GM12878 (cell line): ENCODE measurements around the gene KLHL3. TPM values are rescaled to one million over a fixed set of nuclear protein-coding genes. Genes with fewer than 3 reads are reported as not detected.

Source experiments
- ATAC-seq: fragments of 200-7000 bp; cut with Tn5 transposase; 3 replicates; pipeline ENCODE4 v1.9.1; 2020; ENCODE audit warnings: mild to moderate bottlenecking, moderate library complexity
- BruUV-seq: library from RNA; stranded (reverse); fragments of 400-500 nt; replicated peaks from 2 replicates; lab custom pipeline; 2021; lab: Mats Ljungman, UMichigan
- CTCF ChIA-PET: fragments of 300-600 bp; sonication (Branson Sonifier 250); formaldehyde crosslinking; extraction: SDS; loops from one replicate; lab custom pipeline; 2021; ENCODE audit warnings: inconsistent platforms; lab: Yijun Ruan, JAX
- POLR2A ChIA-PET: fragments of 350-600 bp; formaldehyde crosslinking; extraction: SDS; loops from one replicate; lab custom pipeline; 2021; ENCODE audit warnings: inconsistent platforms; lab: Charles Lee
- RAD21 ChIA-PET: fragments of 300-600 bp; sonication (Branson Sonifier 250); formaldehyde crosslinking; loops from one replicate; lab custom pipeline; 2023; ENCODE audit warnings: antibody characterized with exemption; ENCODE audit not compliant: unreplicated experiment; lab: Charles Lee
- SMC1A ChIA-PET: fragments of 300-600 bp; sonication (Branson Sonifier 250); formaldehyde crosslinking; loops from one replicate; lab custom pipeline; 2023; ENCODE audit not compliant: unreplicated experiment, uncharacterized antibody; lab: Charles Lee
- DNase-seq: peaks from one replicate; pipeline ENCODE4 v3.0.0-alpha.2; 2011; ENCODE audit warnings: low read depth, low spot score
- FAIRE-seq: peaks from 3 replicates; lab custom pipeline; 2011; peaks lifted over from hg19 to GRCh38; lab: Jason Lieb, UNC
- H2AFZ ChIP-seq: 2 replicates; pipeline ENCODE4 v1.6.0; 2011; ENCODE audit warnings: low read depth, low read length, control low read depth; ENCODE audit not compliant: control insufficient read depth
- H3K27ac ChIP-seq: 2 replicates; pipeline ENCODE4 v1.5.1; 2011; ENCODE audit warnings: control low read depth; ENCODE audit not compliant: control insufficient read depth, insufficient read depth
- H3K27me3 ChIP-seq, 2 experiments: replicated peaks in 1 of 2; 2 replicates each; pipeline versions ENCODE4 v1.6.0 to v1.6.1; 2011; ENCODE audit warnings: low read length in 1 of 2; ENCODE audit not compliant: control insufficient read depth in 2 of 2, insufficient read depth in 2 of 2
- H3K36me3 ChIP-seq, 2 experiments: 2 replicates each; pipeline ENCODE4 v1.5.1; 2011; ENCODE audit warnings: low read length in 1 of 2; ENCODE audit not compliant: control insufficient read depth in 2 of 2, insufficient read depth in 2 of 2
- H3K4me1 ChIP-seq: 2 replicates; pipeline ENCODE4 v1.6.1; 2011; ENCODE audit warnings: mild to moderate bottlenecking, low read length, moderate library complexity, mixed read lengths; ENCODE audit not compliant: control insufficient read depth, insufficient read depth
- H3K4me2 ChIP-seq: 2 replicates; pipeline ENCODE4 v1.6.0; 2011; ENCODE audit warnings: control low read depth; ENCODE audit not compliant: control insufficient read depth, insufficient read depth
- H3K4me3 ChIP-seq: fragments of 200-600 bp; sonication (generic); 2 replicates; pipeline ENCODE4 v1.5.1; 2016
- H3K79me2 ChIP-seq: 2 replicates; pipeline ENCODE4 v1.6.0; 2011; ENCODE audit warnings: low read length; ENCODE audit not compliant: control insufficient read depth, insufficient read depth
- H3K9ac ChIP-seq: 2 replicates; pipeline ENCODE4 v1.8.0; 2011; ENCODE audit warnings: low read length, control low read depth, mixed read lengths; ENCODE audit not compliant: control insufficient read depth, insufficient read depth
- H3K9me3 ChIP-seq: replicated peaks from 3 replicates; pipeline ENCODE4 v1.5.1; 2011; ENCODE audit warnings: mild to moderate bottlenecking, low read length; ENCODE audit not compliant: control insufficient read depth, insufficient read depth
- H4K20me1 ChIP-seq: 2 replicates; pipeline ENCODE4 v1.6.0; 2011; ENCODE audit not compliant: control insufficient read depth, insufficient read depth
- CEBPB ChIP-seq, 2 experiments: fragments of 150-350 bp in 1 of 2; IDR thresholded peaks; 2 replicates each; pipeline ENCODE4 v1.6.1; 2012 to 2014; ENCODE audit warnings: low read depth in 2 of 2, low read length in 2 of 2, borderline replicate concordance in 1 of 2, inconsistent platforms in 1 of 2
- ETV6 ChIP-seq, 2 experiments: fragments of 450-650 bp in 1 of 2; IDR thresholded peaks in 1 of 2; conservative IDR thresholded peaks in 1 of 2; 2 replicates each; pipeline ENCODE4 v1.6.1; 2014; ENCODE audit warnings: antibody characterized with exemption in 1 of 2, borderline replicate concordance in 1 of 2, low read depth in 1 of 2, mild to moderate bottlenecking in 1 of 2, moderate library complexity in 1 of 2
- FOXM1 ChIP-seq: IDR thresholded peaks from 2 replicates; pipeline ENCODE4 v1.6.1; 2012; ENCODE audit warnings: low read depth, mild to moderate bottlenecking, inconsistent platforms, low read length, moderate library complexity
- HDGF ChIP-seq: fragments of 450-650 bp; IDR thresholded peaks from 2 replicates; pipeline ENCODE4 v1.6.1; 2016; ENCODE audit warnings: antibody characterized with exemption
- NR2C2 ChIP-seq: IDR thresholded peaks from 2 replicates; pipeline ENCODE4 v1.6.1; 2011; ENCODE audit warnings: borderline replicate concordance, low read depth; ENCODE audit not compliant: control insufficient read depth, insufficient read length
- PAX5 ChIP-seq: IDR thresholded peaks from 2 replicates; pipeline ENCODE4 v1.6.1; 2011; ENCODE audit warnings: low read depth, low read length, borderline replicate concordance
- POLR2AphosphoS5 ChIP-seq: IDR thresholded peaks from 2 replicates; pipeline ENCODE4 v1.6.1; 2011; ENCODE audit warnings: mild to moderate bottlenecking, low read length, inconsistent platforms
- RAD21 ChIP-seq: IDR thresholded peaks from 2 replicates; pipeline ENCODE4 v1.6.1; 2011; ENCODE audit warnings: mild to moderate bottlenecking, low read depth, low read length, moderate library complexity; ENCODE audit not compliant: insufficient read depth
- SREBF2 ChIP-seq: IDR thresholded peaks from 2 replicates; pipeline ENCODE4 v1.6.1; 2012; ENCODE audit warnings: mild to moderate bottlenecking, low read length
- SRF ChIP-seq, 2 experiments: IDR thresholded peaks; 2 replicates each; pipeline ENCODE4 v1.6.1; 2011; ENCODE audit warnings: low read depth in 2 of 2, low read length in 2 of 2, mild to moderate bottlenecking in 1 of 2, moderate library complexity in 1 of 2
- STAT1 ChIP-seq: fragments of 450-650 bp; conservative IDR thresholded peaks from 2 replicates; pipeline ENCODE4 v1.6.1; 2014; ENCODE audit warnings: antibody characterized with exemption, mild to moderate bottlenecking
- TBL1XR1 ChIP-seq: IDR thresholded peaks from 2 replicates; pipeline ENCODE4 v1.6.1; 2012; ENCODE audit warnings: low read depth, low read length, improper control_type of control experiment
- ZSCAN29 ChIP-seq: fragments of 450-650 bp; IDR thresholded peaks from 2 replicates; pipeline ENCODE4 v1.6.1; 2017; ENCODE audit warnings: mild to moderate bottlenecking, moderate library complexity
- WGBS: methylation state at CpG from one replicate; pipeline ENCODE4 v1.1.6; 2016; ENCODE audit warnings: low lambda C conversion rate; ENCODE audit not compliant: insufficient replicate concordance, insufficient coverage; ENCODE audit errors: missing lambda C conversion rate; 5-methylcytosine and 5-hydroxymethylcytosine counted together
- in situ Hi-C: fragments of 300-500 bp; cut with MboI; formaldehyde crosslinking; loops from 9 replicates; pipeline ENCODE4 v1.14.3; 2018; ENCODE audit warnings: mixed read lengths
- intact Hi-C: fragments of 100-400 bp; cut with micrococcal nuclease; formaldehyde crosslinking; loops from one replicate; pipeline ENCODE4 v1.14.2; 2022; ENCODE audit not compliant: unreplicated experiment
- polyA plus RNA-seq, 11 experiments: library from polyadenylated mRNA; depleted of rRNA in 4 of 11; unstranded in 6 of 11; stranded (reverse) in 5 of 11; fragments of >200 nt; fragmentation: Nextera tagmentation in 4 of 11; fragmentation: Illumina TruSeq in 1 of 11; extraction: Ambion mirVana in 4 of 11; extraction: Trizol in 1 of 11; gene quantifications; 1 replicate in 1 of 11; 2 replicates in 10 of 11; pipeline versions ENCODE4 v1.2.1 to v1.2.3, GENCODE V29; 2011 to 2016; ENCODE audit warnings: inconsistent platforms in 2 of 11, missing spikeins in 2 of 11, low read depth in 1 of 11
- total RNA-seq, 4 experiments: library from RNA; depleted of rRNA in 3 of 4; stranded (reverse); fragments of >200 nt in 3 of 4; fragmentation: Illumina TruSeq in 1 of 4; extraction: Trizol in 1 of 4; gene quantifications; 2 replicates each; pipeline versions ENCODE4 v1.2.1 to v1.2.3, GENCODE V29; 2013 to 2021
- TF ChIP-seq, protein P1 (sequence below): fragments of 450-650 bp; IDR thresholded peaks from 2 replicates; pipeline ENCODE4 v1.6.1; 2016; ENCODE audit warnings: mild to moderate bottlenecking
- TF ChIP-seq, protein P2 (sequence below): fragments of 450-650 bp; formaldehyde crosslinking; IDR thresholded peaks from 2 replicates; pipeline ENCODE4 v1.5.0; 2022; ENCODE audit warnings: mild to moderate bottlenecking, missing genetic modification characterization

KLHL3 gene
- total and polyA plus RNA-seq, 10 of the 15 experiments (the other 5 are each of a cell fraction or from before 2014, with no cell fraction given) = 1.7 to 11.7 (median 5.6) TPM

GRCh38 chr5:137575211-137575610 lies 160.7 kb downstream of the KLHL3 start:
- ATAC-seq = no peak
- no peak overlapping the region for H3K4me2 ChIP-seq
- RAD21 ChIA-PET = no interaction called here
- DNase-seq = no peak
- H4K20me1 ChIP-seq = no peaks in the 10 kb centered on the region
- H3K4me3 ChIP-seq = no peak overlapping the region
- CTCF ChIA-PET = no interaction called here
- H3K9ac ChIP-seq = no peak overlapping the region
- H3K9me3 ChIP-seq = no peaks in the 10 kb centered on the region; the same call in 2 of the 3 replicates
- SMC1A ChIA-PET = interaction anchor here (1.1 kb wide), 1 partner anchor 13 kb away, joined by 3 read pairs; no protein-coding TSS in a partner anchor
- no TSS peak for BruUV-seq
- no peaks in the 10 kb centered on the region for H3K36me3 ChIP-seq
- TF ChIP-seq STAT1 (no peak), ZSCAN29 (no peak), POLR2AphosphoS5 (no peak), FOXM1 (no peak), CEBPB (IDR thresholded peaks at IDR 0.05; ENCODE audit: borderline replicate concordance in 1 of 2, low read depth in 2 of 2, low read length in 2 of 2) (no peak), SREBF2 (no peak), PAX5 (no peak)
- 24% methylated on average over 3 of the region's 3 CpGs for WGBS
- no peak overlapping the region for H2AFZ ChIP-seq
- POLR2A ChIA-PET = no interaction called here
- H3K27me3 ChIP-seq = no peaks in the 10 kb centered on the region; a peak in 1 of 4 replicates
- no peaks in the 10 kb centered on the region for H3K4me1 ChIP-seq
- intact Hi-C loops = no loop called here
- FAIRE-seq = no peak
- H3K79me2 ChIP-seq = no peaks in the 10 kb centered on the region
- in situ Hi-C loops = no loop called here
- H3K27ac ChIP-seq = no peak overlapping the region

- FAIRE-seq (no peak), DNase-seq (no peak), ATAC-seq (no peak)
- Histone ChIP-seq H3K9me3 (no peaks in the 10 kb centered on the region; the same call in 2 of the 3 replicates), H3K36me3 (no peaks in the 10 kb centered on the region), H3K27ac (no peak overlapping the region), H2AFZ (no peak overlapping the region), H3K4me2 (no peak overlapping the region), H3K4me3 (no peak overlapping the region), H3K27me3 (no peaks in the 10 kb centered on the region; a peak in 1 of 4 replicates), H3K79me2 (no peaks in the 10 kb centered on the region), H4K20me1 (no peaks in the 10 kb centered on the region), H3K4me1 (no peaks in the 10 kb centered on the region), H3K9ac (no peak overlapping the region)
- CTCF ChIA-PET = no interaction called here
- POLR2A ChIA-PET = no interaction called here
- BruUV-seq = no TSS peak
- SMC1A ChIA-PET = no interaction called here
- intact Hi-C loops = no loop called here
- WGBS = 20% methylated on average over 2 of the region's 2 CpGs
- RAD21 ChIA-PET = no interaction called here
- in situ Hi-C loops = no loop called here
- TF ChIP-seq, protein P1, sequence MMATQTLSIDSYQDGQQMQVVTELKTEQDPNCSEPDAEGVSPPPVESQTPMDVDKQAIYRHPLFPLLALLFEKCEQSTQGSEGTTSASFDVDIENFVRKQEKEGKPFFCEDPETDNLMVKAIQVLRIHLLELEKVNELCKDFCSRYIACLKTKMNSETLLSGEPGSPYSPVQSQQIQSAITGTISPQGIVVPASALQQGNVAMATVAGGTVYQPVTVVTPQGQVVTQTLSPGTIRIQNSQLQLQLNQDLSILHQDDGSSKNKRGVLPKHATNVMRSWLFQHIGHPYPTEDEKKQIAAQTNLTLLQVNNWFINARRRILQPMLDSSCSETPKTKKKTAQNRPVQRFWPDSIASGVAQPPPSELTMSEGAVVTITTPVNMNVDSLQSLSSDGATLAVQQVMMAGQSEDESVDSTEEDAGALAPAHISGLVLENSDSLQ = no peak
- TF ChIP-seq TBL1XR1 (no peak), NR2C2 (no peak), ETV6 (conservative IDR thresholded peaks at IDR 0.05 in 1 of 2, IDR thresholded peaks at IDR 0.05 in 1 of 2; ENCODE audit: borderline replicate concordance in 1 of 2, low read depth in 1 of 2) (no peak), HDGF (no peak), RAD21 (no peak), SRF (IDR thresholded peaks at IDR 0.05; ENCODE audit: low read depth in 2 of 2, low read length in 2 of 2) (no peak)
- TF ChIP-seq, protein P2, sequence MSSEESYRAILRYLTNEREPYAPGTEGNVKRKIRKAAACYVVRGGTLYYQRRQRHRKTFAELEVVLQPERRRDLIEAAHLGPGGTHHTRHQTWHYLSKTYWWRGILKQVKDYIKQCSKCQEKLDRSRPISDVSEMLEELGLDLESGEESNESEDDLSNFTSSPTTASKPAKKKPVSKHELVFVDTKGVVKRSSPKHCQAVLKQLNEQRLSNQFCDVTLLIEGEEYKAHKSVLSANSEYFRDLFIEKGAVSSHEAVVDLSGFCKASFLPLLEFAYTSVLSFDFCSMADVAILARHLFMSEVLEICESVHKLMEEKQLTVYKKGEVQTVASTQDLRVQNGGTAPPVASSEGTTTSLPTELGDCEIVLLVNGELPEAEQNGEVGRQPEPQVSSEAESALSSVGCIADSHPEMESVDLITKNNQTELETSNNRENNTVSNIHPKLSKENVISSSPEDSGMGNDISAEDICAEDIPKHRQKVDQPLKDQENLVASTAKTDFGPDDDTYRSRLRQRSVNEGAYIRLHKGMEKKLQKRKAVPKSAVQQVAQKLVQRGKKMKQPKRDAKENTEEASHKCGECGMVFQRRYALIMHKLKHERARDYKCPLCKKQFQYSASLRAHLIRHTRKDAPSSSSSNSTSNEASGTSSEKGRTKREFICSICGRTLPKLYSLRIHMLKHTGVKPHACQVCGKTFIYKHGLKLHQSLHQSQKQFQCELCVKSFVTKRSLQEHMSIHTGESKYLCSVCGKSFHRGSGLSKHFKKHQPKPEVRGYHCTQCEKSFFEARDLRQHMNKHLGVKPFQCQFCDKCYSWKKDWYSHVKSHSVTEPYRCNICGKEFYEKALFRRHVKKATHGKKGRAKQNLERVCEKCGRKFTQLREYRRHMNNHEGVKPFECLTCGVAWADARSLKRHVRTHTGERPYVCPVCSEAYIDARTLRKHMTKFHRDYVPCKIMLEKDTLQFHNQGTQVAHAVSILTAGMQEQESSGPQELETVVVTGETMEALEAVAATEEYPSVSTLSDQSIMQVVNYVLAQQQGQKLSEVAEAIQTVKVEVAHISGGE (CRISPR knock-in tag) = no peak
Measured at GRCh38 chr5:137573376-137573775, 162.5 kb downstream of the KLHL3 start.
